CD4-positive, alpha-beta T cell (primary cell): Measurements from ENCODE around the gene NANOS1. TPM values are rescaled to one million over a fixed set of nuclear protein-coding genes. Genes with fewer than 3 reads are reported as not detected.

ENCODE experiments used
- ATAC-seq: fragments of 200-7000 bp; cut with Tn5 transposase; one replicate; pipeline ENCODE4 v1.10.0; 2022; ENCODE audit warnings: mild to moderate bottlenecking; ENCODE audit not compliant: poor library complexity
- CTCF ChIA-PET: fragments of 350-600 bp; sonication (Branson Sonifier 250); formaldehyde crosslinking; loops from one replicate; lab custom pipeline; 2021; ENCODE audit warnings: antibody characterized with exemption, inconsistent platforms; lab: Charles Lee
- POLR2A ChIA-PET: fragments of 350-600 bp; sonication (Branson Sonifier 250); formaldehyde crosslinking; loops from one replicate; lab custom pipeline; 2021; ENCODE audit warnings: antibody characterized with exemption, inconsistent platforms; lab: Charles Lee
- DNase-seq, 14 experiments: peaks; one replicate each; pipeline ENCODE4 v3.0.0-alpha.2; 2013 to 2020; ENCODE audit warnings: mixed read lengths in 2 of 14
- H3K27ac ChIP-seq, 2 donors: one replicate each; pipeline versions ENCODE4 v1.5.1 to v1.7.0; 2013; ENCODE audit warnings: low read length in 2 of 2, low read depth in 1 of 2, mild to moderate bottlenecking in 1 of 2
- H3K27me3 ChIP-seq, 2 experiments: 1 replicate in 1 of 2; 2 replicates in 1 of 2; pipeline versions ENCODE4 v1.6.1 to v1.7.0; 2013; ENCODE audit warnings: low read length in 2 of 2, control low read depth in 1 of 2, mild to moderate bottlenecking in 1 of 2, moderate library complexity in 1 of 2; ENCODE audit not compliant: insufficient read depth in 2 of 2, control insufficient read depth in 1 of 2
- H3K36me3 ChIP-seq: one replicate; pipeline ENCODE4 v1.6.1; 2013; ENCODE audit warnings: low read length, control low read depth; ENCODE audit not compliant: insufficient read depth
- H3K4me1 ChIP-seq: one replicate; pipeline ENCODE4 v1.6.1; 2013; ENCODE audit warnings: low read length, control low read depth; ENCODE audit not compliant: insufficient read depth
- H3K4me3 ChIP-seq: one replicate; pipeline ENCODE4 v1.5.1; 2013; ENCODE audit warnings: mild to moderate bottlenecking, low read length, moderate library complexity
- H3K9me3 ChIP-seq, 2 experiments: 1 replicate in 1 of 2; 2 replicates in 1 of 2; pipeline versions ENCODE4 v1.6.1 to v1.7.0; 2013; ENCODE audit warnings: low read length in 2 of 2, mild to moderate bottlenecking in 2 of 2, control low read depth in 1 of 2, moderate library complexity in 1 of 2; ENCODE audit not compliant: control insufficient read depth in 1 of 2, insufficient read depth in 1 of 2
- H3K27ac Mint-ChIP-seq: one replicate; pipeline ENCODE4 v1.8.0; 2020; ENCODE audit warnings: mixed read lengths
- H3K27me3 Mint-ChIP-seq: one replicate; pipeline ENCODE4 v1.8.0; 2021; ENCODE audit warnings: mixed read lengths
- H3K36me3 Mint-ChIP-seq: one replicate; pipeline ENCODE4 v1.8.0; 2021; ENCODE audit warnings: low read depth, mixed read lengths
- H3K4me1 Mint-ChIP-seq: one replicate; pipeline ENCODE4 v1.8.0; 2021; ENCODE audit warnings: low read depth, mixed read lengths
- H3K4me3 Mint-ChIP-seq: one replicate; pipeline ENCODE4 v1.8.0; 2020; ENCODE audit warnings: mild to moderate bottlenecking, mixed read lengths
- H3K9me3 Mint-ChIP-seq: one replicate; pipeline ENCODE4 v1.8.0; 2020; ENCODE audit warnings: mixed read lengths
- intact Hi-C, 2 experiments: fragments of 100-400 bp; cut with DNase I in 1 of 2; cut with micrococcal nuclease in 1 of 2; formaldehyde crosslinking; loops; one replicate each; pipeline versions ENCODE4 v1.15.1 to v1.9.0; 2023 to 2025; cut with DNase I, micrococcal nuclease
- total RNA-seq, 174 experiments: library from RNA in 2 of 174; stranded (reverse) in 2 of 174; gene quantifications; one replicate each; pipeline ENCODE4 v1.2.3 and lab custom pipeline; 2021 to 2026
- TF ChIP-seq, protein P1 (sequence below): fragments of 200-600 bp; IDR thresholded peaks from one replicate; pipeline ENCODE4 v1.8.0; 2022; ENCODE audit warnings: antibody characterized with exemption, mild to moderate bottlenecking

Gene NANOS1
- total RNA-seq, 2 experiments from 2014 or later = 0.08 to 0.14 TPM

DNA sequence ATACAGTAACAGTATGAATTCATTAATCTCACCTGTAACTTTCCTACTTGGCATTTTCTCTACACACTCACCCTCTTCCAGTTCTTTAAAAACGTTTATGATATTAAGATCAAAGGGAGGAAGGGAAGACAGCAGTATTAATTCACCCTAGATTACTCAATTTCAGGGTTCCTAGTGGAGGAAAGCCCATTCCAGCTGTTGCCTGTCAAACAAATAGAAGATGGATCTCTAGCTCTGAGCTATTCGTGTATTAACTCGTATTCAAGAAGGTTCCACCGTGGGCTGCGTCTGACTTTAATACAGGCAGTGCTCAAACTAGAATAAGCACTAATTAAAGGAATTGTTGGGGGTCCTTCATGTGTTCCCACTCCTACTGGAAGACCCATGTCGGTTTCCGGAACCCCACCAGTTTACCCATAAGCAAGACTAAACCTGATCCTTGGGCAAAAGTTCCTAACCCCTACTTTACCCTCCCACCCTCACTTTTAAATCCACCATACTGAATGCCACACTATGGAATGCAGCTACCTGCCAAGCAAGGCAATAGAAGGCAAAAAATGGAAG, 2.1 kb downstream of the NANOS1 start:
- POLR2A ChIA-PET = interaction anchor here (1.1 to 1.2 kb wide), 2 partner anchors 46 to 48 kb away, joined by 4 to 5 read pairs; partner anchors contain the start of gene EIF3A
- Mint-ChIP-seq H3K27me3 (no peaks in the 10 kb centered on the region), H3K27ac (no peak overlapping the region)

DNA sequence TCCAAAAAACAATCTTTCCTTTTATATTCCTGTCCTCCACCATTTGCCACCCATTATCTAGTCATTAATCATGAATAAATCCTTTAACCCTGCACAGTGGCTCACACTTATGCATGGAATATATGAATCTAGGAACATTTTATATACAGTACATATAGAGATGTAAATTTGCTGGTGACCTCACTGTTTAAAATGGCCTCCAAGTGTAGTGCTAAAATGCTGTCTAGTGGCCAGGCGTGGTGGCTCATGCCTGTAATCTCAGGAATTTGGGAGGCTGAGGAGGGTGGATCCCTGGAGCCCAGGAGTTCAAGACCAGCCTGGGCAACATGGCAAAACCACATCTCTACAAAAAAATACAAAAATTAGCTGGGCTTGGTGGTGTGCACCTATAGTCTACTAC, 9.6 kb downstream of the NANOS1 start:
- Histone ChIP-seq H3K4me3 (no peak overlapping the region), H3K27ac (no peak overlapping the region), H3K9me3 (no peaks in the 10 kb centered on the region), H3K27me3 (no peaks in the 10 kb centered on the region), H3K4me1 (peaks cover 4% of the 10 kb centered on the region), H3K36me3 (peaks cover 91% of the 10 kb centered on the region)
- H3K27ac Mint-ChIP-seq = no peak overlapping the region
- ChIA-PET CTCF (no interaction called here), POLR2A (no interaction called here)
- TF ChIP-seq, protein P1, sequence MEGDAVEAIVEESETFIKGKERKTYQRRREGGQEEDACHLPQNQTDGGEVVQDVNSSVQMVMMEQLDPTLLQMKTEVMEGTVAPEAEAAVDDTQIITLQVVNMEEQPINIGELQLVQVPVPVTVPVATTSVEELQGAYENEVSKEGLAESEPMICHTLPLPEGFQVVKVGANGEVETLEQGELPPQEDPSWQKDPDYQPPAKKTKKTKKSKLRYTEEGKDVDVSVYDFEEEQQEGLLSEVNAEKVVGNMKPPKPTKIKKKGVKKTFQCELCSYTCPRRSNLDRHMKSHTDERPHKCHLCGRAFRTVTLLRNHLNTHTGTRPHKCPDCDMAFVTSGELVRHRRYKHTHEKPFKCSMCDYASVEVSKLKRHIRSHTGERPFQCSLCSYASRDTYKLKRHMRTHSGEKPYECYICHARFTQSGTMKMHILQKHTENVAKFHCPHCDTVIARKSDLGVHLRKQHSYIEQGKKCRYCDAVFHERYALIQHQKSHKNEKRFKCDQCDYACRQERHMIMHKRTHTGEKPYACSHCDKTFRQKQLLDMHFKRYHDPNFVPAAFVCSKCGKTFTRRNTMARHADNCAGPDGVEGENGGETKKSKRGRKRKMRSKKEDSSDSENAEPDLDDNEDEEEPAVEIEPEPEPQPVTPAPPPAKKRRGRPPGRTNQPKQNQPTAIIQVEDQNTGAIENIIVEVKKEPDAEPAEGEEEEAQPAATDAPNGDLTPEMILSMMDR = no peak
- H3K4me1 Mint-ChIP-seq = peaks cover 12% of the 10 kb centered on the region
- no peak for ATAC-seq
- H3K27me3 Mint-ChIP-seq = no peaks in the 10 kb centered on the region
- no peak overlapping the region for H3K4me3 Mint-ChIP-seq
- intact Hi-C loops = no loop called here
- H3K36me3 Mint-ChIP-seq = peaks cover 92% of the 10 kb centered on the region
- H3K9me3 Mint-ChIP-seq = no peaks in the 10 kb centered on the region
- DNase-seq = no peak

More for the DNA sequence above, 2.1 kb downstream of the NANOS1 start:
- peaks cover 23% of the 10 kb centered on the region for H3K4me1 Mint-ChIP-seq
- intact Hi-C loops = loop anchor here (2.0 to 5.0 kb wide), 3 partner anchors 36 to 464 kb away; no protein-coding TSS in a partner anchor
- Histone ChIP-seq H3K27ac (no peak overlapping the region), H3K9me3 (no peaks in the 10 kb centered on the region), H3K4me3 (no peak overlapping the region), H3K36me3 (peaks cover 31% of the 10 kb centered on the region), H3K27me3 (no peaks in the 10 kb centered on the region), H3K4me1 (peaks cover 13% of the 10 kb centered on the region)
- no peak for DNase-seq
- TF ChIP-seq, protein P1 = no peak
- H3K4me3 Mint-ChIP-seq = peak overlapping the region; percentile 86
- no peaks in the 10 kb centered on the region for H3K9me3 Mint-ChIP-seq
- CTCF ChIA-PET = interaction anchor here (0.7 to 1.6 kb wide), 4 partner anchors 16 to 719 kb away, joined by 3 to 5 read pairs (median 3); partner anchors contain the start of gene DENND10
- no peak for ATAC-seq
- H3K36me3 Mint-ChIP-seq = peaks cover 35% of the 10 kb centered on the region

DNA sequence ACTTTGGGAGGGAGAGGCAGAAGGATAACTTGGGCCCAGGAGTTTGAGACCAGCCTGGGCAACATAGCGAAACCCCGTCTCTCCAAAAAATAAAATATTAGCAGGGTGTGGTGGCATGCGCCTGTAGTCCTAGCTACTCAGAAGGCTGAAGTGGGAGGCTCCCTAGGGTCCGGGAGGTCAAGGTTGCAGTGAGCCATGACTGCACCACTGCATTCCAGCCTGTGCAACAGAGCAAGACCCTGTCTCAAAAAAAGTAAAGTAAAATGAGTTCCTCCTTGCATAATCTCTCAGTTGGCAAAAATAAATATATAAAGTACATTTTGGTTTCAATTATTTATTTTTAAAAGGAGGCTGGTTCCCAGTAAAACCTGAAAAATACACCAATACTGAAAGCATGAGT, 11.8 kb downstream of the NANOS1 start:
- CTCF ChIA-PET = no interaction called here

More for the DNA sequence above, 11.8 kb downstream of the NANOS1 start:
- TF ChIP-seq, protein P1 = no peak
- Histone ChIP-seq H3K27me3 (no peaks in the 10 kb centered on the region), H3K4me1 (peaks cover 4% of the 10 kb centered on the region), H3K4me3 (no peak overlapping the region), H3K27ac (no peak overlapping the region), H3K36me3 (peaks cover 97% of the 10 kb centered on the region), H3K9me3 (no peaks in the 10 kb centered on the region)
- intact Hi-C loops = no loop called here
- peaks cover 9% of the 10 kb centered on the region for H3K4me1 Mint-ChIP-seq
- no peak for DNase-seq
- no peak for ATAC-seq
- H3K9me3 Mint-ChIP-seq = no peaks in the 10 kb centered on the region
- no peak overlapping the region for H3K4me3 Mint-ChIP-seq
- POLR2A ChIA-PET = no interaction called here
- H3K27me3 Mint-ChIP-seq = no peaks in the 10 kb centered on the region
- H3K27ac Mint-ChIP-seq = no peak overlapping the region
- H3K36me3 Mint-ChIP-seq = peaks cover 99% of the 10 kb centered on the region
